ENCODE measurements around the gene GLRX. TPM values are rescaled to one million over a fixed set of nuclear protein-coding genes. Genes with fewer than 3 reads are reported as not detected.

Gene GLRX
- total and polyA plus RNA-seq, 2 of the 13 experiments (the other 11 are each of a cell fraction or from before 2014, with no cell fraction given), result 63.8 to 499 TPM

- TF ChIP-seq TBX2 (CRISPR knock-in tag; IDR thresholded peaks at IDR 0.05; ENCODE audit: borderline replicate concordance) (peak; percentile 97), ELF4 (CRISPR knock-in tag; IDR thresholded peaks at IDR 0.05; ENCODE audit: borderline replicate concordance) (peak; percentile 55; the same call in 1 of the 2 replicates), CHD4 (IDR thresholded peaks at IDR 0.05; ENCODE audit: borderline replicate concordance, low read length) (no peak; the same call in 1 of the 2 replicates), SP4 (CRISPR knock-in tag; IDR thresholded peaks at IDR 0.05) (no peak), MLXIP (CRISPR knock-in tag; IDR thresholded peaks at IDR 0.05; ENCODE audit: borderline replicate concordance) (no peak), PLRG1 (conservative IDR thresholded peaks at IDR 0.05) (no peak), POGK (CRISPR knock-in tag; conservative IDR thresholded peaks at IDR 0.05) (0 out of 2 replicates have a peak, but pooled peaks have one; percentile 60), SKIL (CRISPR knock-in tag; IDR thresholded peaks at IDR 0.05; ENCODE audit: borderline replicate concordance) (peak; percentile 80; the same call in 1 of the 2 replicates), ZBTB20 (CRISPR knock-in tag; IDR thresholded peaks at IDR 0.05; ENCODE audit: borderline replicate concordance, low read depth) (peak; percentile 97; the same call in 1 of the 2 replicates), TEF (CRISPR knock-in tag; IDR thresholded peaks at IDR 0.05) (no peak), RORA (CRISPR knock-in tag; IDR thresholded peaks at IDR 0.05) (no peak), KIAA2018 (CRISPR knock-in tag; IDR thresholded peaks at IDR 0.05; ENCODE audit: borderline replicate concordance) (no peak)
These were observed 42.5 kb upstream of the GLRX start (continued) for GRCh38 chr5:95864944-95865504.

Data from HepG2 (cell line).